Measurements from ENCODE around the gene RHOBTB3.

DNA sequence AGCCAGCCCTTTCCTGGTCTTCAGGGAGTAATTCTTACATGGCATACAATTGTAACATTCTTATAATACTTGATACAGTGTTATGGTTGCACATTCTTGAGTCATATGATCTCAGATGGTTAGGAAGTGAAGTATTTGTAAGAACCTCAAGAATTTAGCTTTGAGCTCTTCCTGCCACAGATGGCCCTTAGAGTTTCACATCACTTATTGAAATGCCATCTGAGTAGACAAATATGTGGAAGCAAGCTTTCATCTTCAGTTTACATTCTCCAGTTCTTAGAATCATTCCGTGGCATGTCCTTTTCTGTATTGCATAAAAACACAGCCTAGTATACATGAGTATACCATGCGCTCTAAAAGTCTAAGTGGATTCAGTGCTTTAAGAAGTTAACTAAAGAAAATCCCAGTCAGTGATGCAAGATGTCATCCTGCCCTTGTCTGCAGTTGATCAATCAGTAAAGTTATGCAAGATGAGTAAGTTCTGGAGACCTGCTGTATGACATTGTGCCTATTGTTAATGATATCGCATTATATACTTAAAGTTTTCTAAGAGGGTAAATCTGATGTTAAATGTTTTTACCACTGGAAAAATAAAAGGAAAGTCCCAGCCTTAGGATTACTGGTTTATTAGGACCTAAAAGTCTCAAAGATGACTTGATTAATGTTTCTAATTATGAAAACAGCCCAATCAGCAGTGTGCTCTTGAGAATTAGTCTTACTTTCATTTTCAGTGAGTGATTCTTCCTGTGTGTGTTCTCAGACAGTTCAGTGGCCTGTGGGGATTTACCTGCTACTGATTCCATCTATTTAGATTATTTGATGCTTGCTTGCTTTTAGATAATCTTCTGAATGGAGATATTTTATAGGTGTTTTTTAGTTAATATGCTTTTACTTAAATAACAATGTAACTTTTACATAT, 29.4 kb downstream of the RHOBTB3 start:
- no peak for TF ChIP-seq POLR2A (IDR thresholded peaks at IDR 0.05)
- TF ChIP-seq, protein P1, sequence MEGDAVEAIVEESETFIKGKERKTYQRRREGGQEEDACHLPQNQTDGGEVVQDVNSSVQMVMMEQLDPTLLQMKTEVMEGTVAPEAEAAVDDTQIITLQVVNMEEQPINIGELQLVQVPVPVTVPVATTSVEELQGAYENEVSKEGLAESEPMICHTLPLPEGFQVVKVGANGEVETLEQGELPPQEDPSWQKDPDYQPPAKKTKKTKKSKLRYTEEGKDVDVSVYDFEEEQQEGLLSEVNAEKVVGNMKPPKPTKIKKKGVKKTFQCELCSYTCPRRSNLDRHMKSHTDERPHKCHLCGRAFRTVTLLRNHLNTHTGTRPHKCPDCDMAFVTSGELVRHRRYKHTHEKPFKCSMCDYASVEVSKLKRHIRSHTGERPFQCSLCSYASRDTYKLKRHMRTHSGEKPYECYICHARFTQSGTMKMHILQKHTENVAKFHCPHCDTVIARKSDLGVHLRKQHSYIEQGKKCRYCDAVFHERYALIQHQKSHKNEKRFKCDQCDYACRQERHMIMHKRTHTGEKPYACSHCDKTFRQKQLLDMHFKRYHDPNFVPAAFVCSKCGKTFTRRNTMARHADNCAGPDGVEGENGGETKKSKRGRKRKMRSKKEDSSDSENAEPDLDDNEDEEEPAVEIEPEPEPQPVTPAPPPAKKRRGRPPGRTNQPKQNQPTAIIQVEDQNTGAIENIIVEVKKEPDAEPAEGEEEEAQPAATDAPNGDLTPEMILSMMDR (IDR thresholded peaks at IDR 0.05), result no peak
